Neutrophil (primary cell): ENCODE measurements around the gene ARHGEF39.
"Not testable (repeated sequence)": the region's sequence is repeated elsewhere in the genome, so short reads cannot be mapped to it uniquely, and the experiment has no call there.

Experiments
- H3K27ac ChIP-seq: fragments of 200-600 bp; sonication (generic); 2 replicates; pipeline ENCODE4 v1.5.1; 2016; ENCODE audit warnings: mild to moderate bottlenecking, moderate library complexity
- H3K27me3 ChIP-seq: fragments of 200-600 bp; sonication (generic); 2 replicates; pipeline ENCODE4 v1.6.0; 2016; ENCODE audit warnings: mild to moderate bottlenecking
- H3K36me3 ChIP-seq: fragments of 200-600 bp; sonication (generic); 2 replicates; pipeline ENCODE4 v1.5.1; 2017
- H3K4me1 ChIP-seq, 2 experiments: fragments of 200-600 bp in 1 of 2; sonication (generic) in 1 of 2; 1 replicate in 1 of 2; 2 replicates in 1 of 2; pipeline versions ENCODE4 v1.5.1 to v1.6.1; 2013 to 2016; ENCODE audit warnings: low read depth in 1 of 2, low read length in 1 of 2, mild to moderate bottlenecking in 1 of 2, moderate library complexity in 1 of 2; ENCODE audit not compliant: control insufficient read depth in 1 of 2, insufficient read depth in 1 of 2
- H3K4me3 ChIP-seq, 2 experiments: fragments of 200-600 bp in 1 of 2; sonication (generic) in 1 of 2; 1 replicate in 1 of 2; 2 replicates in 1 of 2; pipeline ENCODE4 v1.5.1; 2013 to 2016; ENCODE audit warnings: low read depth in 1 of 2, low read length in 1 of 2, mild to moderate bottlenecking in 1 of 2, moderate library complexity in 1 of 2
- H3K9me3 ChIP-seq: fragments of 200-600 bp; sonication (generic); 2 replicates; pipeline ENCODE4 v1.5.1; 2016
- TF ChIP-seq, protein P1 (sequence below): fragments of 200-600 bp; sonication (generic); IDR thresholded peaks from 2 replicates; pipeline ENCODE4 v1.5.1; 2016; ENCODE audit warnings: antibody characterized with exemption

Gene ARHGEF39

DNA sequence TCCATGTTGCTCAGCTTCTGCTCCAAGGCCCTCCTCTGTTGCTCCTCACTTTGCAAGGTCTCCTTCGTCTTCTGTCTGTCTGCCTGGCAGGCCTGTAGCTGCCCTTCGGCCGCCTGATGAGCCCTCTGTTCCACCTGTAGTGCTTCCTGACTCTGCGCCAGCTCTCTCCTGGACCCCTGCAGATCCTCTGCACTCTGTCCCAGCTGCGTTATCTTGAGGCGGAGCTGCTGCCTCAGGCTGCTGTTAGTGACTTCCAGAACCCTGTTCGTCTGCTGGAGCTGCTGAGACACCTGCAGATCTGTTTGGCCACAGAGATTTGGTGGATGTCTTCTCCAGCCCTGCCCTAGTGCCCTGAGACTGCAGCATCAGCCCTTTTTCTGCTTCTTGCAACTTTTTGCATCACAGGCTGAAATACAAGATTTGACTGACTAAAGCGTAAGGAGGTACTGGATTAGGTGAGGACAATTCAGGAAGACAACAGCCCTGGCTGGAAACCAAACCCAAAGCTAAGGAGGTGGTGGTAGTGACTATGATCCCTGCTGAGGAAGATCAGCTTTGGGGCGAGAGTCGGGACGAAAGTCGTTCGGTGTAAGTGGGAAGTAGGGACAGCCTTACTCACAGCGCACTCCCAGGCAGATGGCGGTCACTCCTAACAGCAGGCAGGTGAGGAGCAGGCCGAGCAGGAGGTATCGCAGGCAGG is 48.9 kb downstream of the ARHGEF39 start:
- Histone ChIP-seq H3K27me3 (peaks cover 33% of the 10 kb centered on the region), H3K36me3 (no peaks in the 10 kb centered on the region), H3K4me3 (no peak overlapping the region), H3K27ac (no peak overlapping the region), H3K9me3 (no peaks in the 10 kb centered on the region), H3K4me1 (peaks cover 9 to 12% of the 10 kb centered on the region in 2 experiments)
- TF ChIP-seq, protein P1, sequence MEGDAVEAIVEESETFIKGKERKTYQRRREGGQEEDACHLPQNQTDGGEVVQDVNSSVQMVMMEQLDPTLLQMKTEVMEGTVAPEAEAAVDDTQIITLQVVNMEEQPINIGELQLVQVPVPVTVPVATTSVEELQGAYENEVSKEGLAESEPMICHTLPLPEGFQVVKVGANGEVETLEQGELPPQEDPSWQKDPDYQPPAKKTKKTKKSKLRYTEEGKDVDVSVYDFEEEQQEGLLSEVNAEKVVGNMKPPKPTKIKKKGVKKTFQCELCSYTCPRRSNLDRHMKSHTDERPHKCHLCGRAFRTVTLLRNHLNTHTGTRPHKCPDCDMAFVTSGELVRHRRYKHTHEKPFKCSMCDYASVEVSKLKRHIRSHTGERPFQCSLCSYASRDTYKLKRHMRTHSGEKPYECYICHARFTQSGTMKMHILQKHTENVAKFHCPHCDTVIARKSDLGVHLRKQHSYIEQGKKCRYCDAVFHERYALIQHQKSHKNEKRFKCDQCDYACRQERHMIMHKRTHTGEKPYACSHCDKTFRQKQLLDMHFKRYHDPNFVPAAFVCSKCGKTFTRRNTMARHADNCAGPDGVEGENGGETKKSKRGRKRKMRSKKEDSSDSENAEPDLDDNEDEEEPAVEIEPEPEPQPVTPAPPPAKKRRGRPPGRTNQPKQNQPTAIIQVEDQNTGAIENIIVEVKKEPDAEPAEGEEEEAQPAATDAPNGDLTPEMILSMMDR: no peak

DNA sequence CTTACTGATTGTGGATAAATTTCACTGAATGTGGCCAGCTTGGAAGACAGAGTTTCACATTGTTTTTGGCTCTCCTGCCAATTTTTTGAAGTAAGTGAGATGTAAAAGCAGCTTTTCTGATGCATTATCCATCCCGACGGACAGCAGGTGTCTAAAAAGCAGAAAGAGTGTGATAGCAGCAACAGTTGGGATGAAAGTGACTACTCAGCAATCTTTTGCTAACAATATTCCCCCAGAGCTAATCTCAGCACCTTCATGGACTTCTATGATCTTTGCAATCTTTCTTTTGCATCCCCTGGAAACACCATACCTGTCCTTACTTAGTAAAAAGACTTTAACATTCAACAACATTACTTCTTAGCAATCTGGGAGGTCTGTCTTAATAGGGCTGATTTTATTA is 52.2 kb downstream of the ARHGEF39 start:
- TF ChIP-seq, protein P1: no peak
- H3K4me1 ChIP-seq: peaks cover 9 to 12% of the 10 kb centered on the region in 2 experiments
- no peaks in the 10 kb centered on the region for H3K9me3 ChIP-seq
- H3K4me3 ChIP-seq: no peak overlapping the region
- H3K36me3 ChIP-seq: peaks cover 19% of the 10 kb centered on the region
- no peak overlapping the region for H3K27ac ChIP-seq
- H3K27me3 ChIP-seq: peaks cover 24% of the 10 kb centered on the region

DNA sequence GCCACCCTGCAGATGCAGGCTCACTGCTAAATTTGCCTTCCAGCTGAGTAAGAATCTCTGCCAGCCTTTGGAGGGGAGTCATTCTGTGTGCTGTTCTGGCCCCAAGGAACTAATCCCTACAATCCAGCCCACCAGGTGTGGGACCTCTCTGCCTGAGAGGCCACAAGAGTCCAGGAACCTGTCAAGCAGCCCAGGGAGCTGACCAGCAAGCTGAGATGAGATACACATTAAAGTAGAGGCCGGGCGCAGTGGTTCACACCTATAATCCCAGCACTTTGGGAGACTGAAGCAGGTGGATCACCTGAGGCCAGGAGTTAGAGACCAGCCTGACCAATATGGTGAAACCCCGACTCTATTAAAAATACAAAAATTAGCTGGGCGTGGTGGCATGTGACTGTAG is 52.9 kb downstream of the ARHGEF39 start:
- peaks cover 16% of the 10 kb centered on the region for H3K27me3 ChIP-seq
- not testable (repeated sequence) for H3K4me1 ChIP-seq, H3K4me3 ChIP-seq, H3K9me3 ChIP-seq, H3K27ac ChIP-seq
- H3K36me3 ChIP-seq: peaks cover 21% of the 10 kb centered on the region

DNA sequence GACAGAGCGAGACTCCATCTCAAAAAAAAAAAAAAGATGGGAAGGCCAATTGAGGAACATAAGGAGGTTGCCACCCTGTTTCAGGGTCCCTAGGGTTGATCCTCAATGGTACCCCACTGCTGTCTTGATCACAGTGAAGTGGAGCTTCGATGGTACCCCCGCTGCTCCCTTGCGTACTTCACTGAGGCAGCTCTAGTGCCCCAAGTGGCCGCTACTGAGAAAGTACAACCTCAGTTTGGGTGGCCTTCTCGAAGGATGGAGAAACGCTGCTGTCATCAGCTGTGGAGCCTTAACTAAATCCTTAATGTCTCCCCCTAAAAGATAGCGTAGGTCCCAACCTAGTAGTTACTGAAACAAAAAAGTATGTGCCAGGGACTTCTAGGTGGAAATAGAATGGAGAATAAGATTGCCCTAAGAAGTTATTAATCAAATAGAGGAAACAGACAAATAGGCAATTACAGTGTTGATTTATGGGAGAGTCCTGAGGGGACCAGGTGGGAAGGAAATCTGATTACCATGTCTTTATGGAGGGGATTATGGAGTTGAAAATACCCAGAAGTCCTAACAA is 53.7 kb downstream of the ARHGEF39 start:
- Histone ChIP-seq H3K9me3 (no peaks in the 10 kb centered on the region), H3K36me3 (peaks cover 21% of the 10 kb centered on the region), H3K27ac (no peak overlapping the region), H3K4me1 (peaks cover under 1 to 6% of the 10 kb centered on the region in 2 experiments), H3K27me3 (peaks cover 8% of the 10 kb centered on the region), H3K4me3 (no peak overlapping the region)
- TF ChIP-seq, protein P1: peak; percentile 43

DNA sequence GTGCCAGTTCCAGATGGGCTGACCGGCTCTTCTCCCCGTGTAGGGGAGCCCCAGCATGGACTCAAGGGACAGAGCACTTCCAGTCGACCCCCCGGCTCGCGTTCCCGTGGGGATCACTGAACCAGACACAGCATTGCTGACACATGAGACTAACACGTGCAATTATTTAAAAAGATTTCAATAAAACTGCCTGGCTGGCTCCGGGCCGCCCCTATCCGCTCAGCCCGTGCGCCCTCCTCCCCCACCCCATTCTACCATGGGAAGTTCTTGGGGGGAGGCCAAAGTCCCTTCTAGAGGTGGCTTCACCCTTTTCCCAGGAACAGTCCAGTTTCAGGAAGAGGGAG is 55.2 kb downstream of the ARHGEF39 start:
- Histone ChIP-seq H3K36me3 (peaks cover 21% of the 10 kb centered on the region), H3K27ac (no peak overlapping the region), H3K27me3 (no peaks in the 10 kb centered on the region), H3K4me1 (peaks cover 10 to 14% of the 10 kb centered on the region in 2 experiments), H3K4me3 (no peak overlapping the region), H3K9me3 (no peaks in the 10 kb centered on the region)
- TF ChIP-seq, protein P1: no peak
